Pons (tissue), 1 donor: ENCODE data around the gene KCNK16.
A peak's percentile ranks its signal among the peaks of the same experiment; 100 is the strongest.

Experiments
- DNase-seq: peaks from one replicate; pipeline ENCODE4 v3.0.0-alpha.2; 2016; ENCODE audit warnings: low spot score

Gene KCNK16

GRCh38 chr6:39322306-39322850 lies at the start of gene KCNK16:
KCNK16 (minus strand) TSS chr6:39322702; CDS start chr6:39322540, 162 bp downstream.
- no peak for DNase-seq

DNA sequence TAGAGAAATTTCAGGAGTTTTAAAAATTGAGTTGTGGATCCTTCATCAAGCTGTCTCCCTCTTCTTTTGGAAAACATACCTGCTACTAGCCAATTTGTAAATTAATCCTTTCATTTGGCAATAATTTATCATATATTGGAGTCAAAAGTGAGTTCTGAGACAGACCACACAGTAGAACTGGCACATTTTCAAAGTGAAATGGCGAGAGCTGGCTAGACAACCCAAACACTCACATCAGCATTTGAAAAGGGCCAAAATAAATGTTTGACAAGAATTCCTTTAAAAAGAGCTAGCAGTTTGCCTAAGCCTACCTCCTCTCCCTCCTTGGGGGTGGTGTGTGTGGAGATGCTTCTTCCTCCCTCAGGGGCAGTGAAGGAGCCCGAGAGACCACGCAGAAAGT lies 47.9 kb upstream of the KCNK16 start:
- DNase-seq, result no peak

DNA sequence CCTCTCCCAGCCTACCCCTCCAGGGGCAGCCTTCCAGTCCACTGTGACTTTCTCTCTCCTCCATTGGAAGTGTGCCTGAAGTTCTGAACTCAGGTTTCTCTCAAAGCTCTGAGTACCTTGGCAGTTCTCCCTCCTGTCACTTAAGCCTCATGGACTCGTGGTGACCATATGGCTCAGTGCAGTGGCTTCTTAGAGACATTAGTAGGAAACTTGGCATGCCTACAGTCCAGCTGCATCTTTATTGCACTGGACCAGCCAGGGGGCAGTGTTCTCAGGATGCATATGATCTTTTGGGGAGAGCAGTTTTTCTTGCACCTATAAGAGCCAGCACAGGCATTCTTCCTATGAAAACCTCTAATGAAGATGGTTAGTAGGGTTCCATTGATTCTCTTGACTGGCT lies 47.5 kb upstream of the KCNK16 start:
- DNase-seq, result peak; percentile 32

DNA sequence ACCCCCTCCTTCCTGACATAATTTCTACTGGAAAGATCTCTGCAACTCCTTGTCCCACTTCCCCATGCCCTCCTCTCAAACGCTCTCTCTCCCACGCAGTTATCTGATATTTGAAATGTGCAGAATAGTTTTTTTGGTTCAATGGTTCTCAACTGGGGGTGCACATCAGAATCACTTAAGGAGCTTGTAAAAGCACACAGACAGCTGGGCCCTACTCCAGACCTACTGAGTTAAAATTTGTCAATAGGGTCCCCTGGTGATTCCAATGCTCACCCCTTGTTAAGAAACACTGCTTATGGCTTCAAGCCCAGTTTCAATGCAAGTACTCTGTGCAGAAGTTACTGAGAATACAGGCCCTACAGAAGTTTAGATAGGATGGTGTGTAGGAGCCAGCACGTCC lies 45.2 kb upstream of the KCNK16 start:
- DNase-seq, result no peak

- peak; percentile 79 for DNase-seq
These were observed 44.6 kb upstream of the KCNK16 start for GRCh38 chr6:39366931-39367618.

GRCh38 chr6:39365281-39366074 lies 43.0 kb upstream of the KCNK16 start:
- no peak for DNase-seq

- DNase-seq, result no peak
These were observed 40.8 kb upstream of the KCNK16 start for GRCh38 chr6:39363280-39363679.

- peak; percentile 75 for DNase-seq
These were observed 40.0 kb upstream of the KCNK16 start for GRCh38 chr6:39362487-39362865.

GRCh38 chr6:39361657-39362486 lies 39.4 kb upstream of the KCNK16 start:
- DNase-seq, result peak; percentile 83

DNA sequence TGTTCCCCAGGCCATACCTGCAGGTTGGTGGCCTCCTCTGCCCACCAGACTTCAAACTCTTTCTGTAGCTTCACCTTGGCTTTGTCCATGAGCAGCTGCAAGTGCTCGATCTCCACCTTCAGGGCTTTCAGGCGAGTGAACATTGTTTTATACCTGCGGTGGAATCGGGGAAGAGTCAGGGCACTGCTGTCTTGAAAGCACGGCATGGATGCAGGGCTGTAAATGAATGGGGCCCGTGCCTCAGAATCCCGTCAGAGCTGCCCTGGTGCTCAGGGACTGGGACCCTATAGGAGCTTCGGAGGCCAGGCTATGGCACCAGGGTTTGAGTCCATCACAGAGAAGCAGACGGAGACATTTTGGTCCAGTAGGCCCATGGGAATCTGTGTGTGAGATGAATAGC lies 37.9 kb upstream of the KCNK16 start:
- DNase-seq, result no peak

GRCh38 chr6:39357998-39358686 lies 35.6 kb upstream of the KCNK16 start:
- no peak for DNase-seq

DNA sequence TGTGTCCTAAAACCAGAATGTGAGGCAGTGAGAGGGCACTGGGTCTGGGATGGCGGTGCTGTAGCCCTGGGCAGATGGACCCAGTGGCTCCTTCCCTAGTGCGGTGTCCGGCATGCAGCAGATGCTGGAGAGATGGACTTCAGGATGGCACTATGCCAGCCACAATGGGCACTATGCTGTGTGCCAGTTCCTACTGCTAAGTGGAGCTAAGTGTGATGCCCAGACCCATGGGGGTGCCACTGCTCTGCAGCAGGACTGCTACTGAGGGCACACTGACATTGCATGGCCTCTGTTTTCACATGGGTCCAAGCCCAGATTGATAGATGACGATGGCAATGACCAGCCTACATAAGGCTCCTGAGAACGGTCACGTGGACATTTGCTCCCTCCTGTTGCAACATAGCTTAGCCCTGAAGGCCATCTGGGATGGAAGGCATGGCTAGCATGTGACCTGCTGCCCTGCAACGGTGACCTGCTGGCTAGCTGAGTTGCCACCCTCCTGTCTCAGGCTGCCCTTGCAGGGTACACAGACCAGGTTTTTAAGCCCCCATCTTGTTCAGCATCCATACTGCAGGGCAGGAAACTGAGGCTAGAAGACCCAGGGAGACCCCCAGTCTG lies 31.3 kb upstream of the KCNK16 start:
- no peak for DNase-seq

- no peak for DNase-seq
These were observed 28.4 kb upstream of the KCNK16 start for GRCh38 chr6:39350723-39351505.

DNA sequence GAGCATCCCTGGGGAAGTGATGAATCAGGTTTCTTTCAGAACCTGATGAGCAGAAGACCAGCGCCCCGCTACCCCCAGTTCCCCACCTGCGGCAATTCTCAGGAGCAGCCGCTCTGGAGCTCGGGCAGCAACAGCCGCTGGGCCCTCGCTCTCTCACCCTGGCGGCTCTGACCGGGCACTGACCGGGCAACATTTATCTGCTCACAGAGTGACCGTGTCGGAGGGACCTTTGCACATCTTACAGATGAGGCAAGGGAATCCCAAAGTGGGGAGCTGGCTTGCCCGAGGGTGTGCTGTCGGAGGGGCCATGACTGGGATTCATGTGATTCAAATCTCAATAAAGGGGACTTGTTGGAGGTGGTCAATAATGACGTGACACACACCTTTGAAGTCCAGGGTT lies 26.2 kb upstream of the KCNK16 start:
- DNase-seq, result no peak

DNA sequence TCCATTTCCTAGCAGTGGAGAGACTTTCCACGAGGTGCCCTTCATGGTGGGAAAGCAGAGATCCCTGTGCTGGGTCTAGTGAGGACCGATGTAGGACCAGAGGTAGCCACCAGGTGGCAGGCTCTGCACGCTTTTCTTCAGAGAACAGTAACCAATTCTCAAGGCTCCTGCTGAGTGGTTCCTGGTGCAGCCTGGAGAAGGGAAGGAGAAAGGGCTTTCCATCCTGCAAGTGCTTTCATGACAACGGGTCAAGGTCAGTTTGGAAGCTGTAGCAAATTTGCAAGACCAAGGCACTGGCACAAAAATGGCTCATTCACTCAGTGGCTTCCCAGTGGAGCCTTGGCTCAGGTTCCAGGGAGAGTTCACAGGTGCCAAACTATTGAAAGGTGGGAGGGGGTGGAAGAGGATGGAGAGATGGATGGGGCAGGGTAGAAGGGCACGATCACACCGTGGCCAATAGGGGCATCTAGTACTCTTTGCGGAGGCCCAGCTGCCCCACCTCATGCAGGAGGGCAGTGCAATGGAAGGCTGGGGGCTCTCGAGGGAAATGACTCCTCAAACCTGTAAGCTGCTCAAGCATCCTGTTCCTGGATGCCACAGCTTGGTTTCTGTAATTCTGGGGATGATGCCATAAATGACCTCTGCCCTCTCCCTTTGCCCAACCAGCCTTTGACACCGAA lies 25.5 kb upstream of the KCNK16 start:
- DNase-seq, result peak; percentile 65

DNA sequence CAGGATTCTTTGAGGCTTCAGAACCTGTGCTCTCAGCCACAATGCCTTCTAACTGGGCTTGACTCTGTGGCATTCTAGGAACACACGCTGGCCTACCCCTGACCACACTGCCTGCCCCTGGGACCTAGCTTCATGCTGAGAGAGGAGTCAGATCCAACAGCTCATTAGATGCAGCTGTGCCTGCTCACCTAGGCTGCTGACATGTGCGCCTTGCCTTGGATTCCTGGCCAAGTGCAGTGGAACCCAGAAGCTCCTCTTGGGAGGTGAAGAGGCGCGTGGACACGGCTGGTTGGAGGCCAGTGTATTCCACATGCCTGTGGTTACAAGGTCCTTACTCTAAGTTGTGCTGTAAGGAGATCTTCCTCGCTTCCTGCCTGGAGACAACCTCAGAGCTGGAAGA lies 24.7 kb upstream of the KCNK16 start:
- no peak for DNase-seq

DNA sequence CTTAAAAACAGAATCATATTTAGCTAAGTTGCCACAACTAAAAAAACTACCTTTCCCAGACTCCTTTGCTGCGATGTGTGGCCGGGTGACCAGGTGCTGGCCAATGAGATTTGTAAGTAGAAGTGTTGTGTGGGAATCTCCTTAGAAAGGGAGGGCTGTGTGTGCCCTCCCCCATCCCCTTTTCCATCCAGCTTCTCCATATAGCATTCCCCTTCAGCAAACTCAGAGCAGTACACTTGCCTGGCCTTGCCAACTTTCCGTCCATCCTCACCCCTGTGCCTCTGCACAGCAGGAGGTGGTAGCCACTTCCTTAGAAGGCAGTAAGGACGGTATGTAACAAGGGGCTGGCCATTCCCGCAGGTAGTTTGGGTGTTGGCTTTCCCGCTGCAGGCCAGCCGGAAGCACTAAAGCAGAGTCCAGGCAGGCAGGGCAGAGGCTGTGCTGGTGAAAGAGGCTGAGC lies 22.3 kb upstream of the KCNK16 start:
- no peak for DNase-seq

GRCh38 chr6:39343396-39343870 lies 20.9 kb upstream of the KCNK16 start:
- DNase-seq, result no peak

DNA sequence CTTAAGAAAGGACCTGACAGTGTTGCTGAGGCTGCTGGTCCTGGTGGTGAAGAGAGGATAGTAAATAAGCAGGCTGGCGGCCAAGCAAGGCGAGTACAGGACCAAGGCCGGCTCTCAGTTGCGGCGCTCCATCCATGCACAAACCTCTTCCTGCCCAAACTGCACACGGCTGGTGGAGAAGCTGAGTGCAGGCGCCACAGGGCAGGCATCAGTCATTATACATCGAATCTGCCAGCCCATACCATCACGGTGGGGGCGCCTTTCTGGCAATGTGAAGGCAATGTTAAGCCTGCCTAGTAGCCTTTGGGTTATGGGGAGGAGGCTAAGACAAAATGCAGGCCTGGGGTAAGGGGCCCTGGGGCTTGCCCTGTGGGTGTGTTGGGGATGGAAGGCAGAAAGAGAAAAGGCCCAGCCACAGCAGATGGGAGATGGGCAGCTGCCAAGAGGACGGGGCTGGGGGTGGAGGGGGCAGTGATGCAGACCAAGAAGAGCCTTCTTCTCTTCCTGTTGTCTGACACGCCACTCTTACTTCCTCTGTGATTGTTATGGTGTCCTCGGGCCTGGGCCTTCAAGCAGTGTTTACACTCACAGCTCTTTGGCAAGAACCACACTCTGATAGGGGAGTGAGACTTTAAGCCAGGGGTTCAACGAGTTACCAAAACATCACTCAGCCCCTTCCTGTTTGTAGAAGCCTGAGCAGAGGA lies 20.3 kb upstream of the KCNK16 start:
- peak; percentile 31 for DNase-seq
